BJ (cell line): Measurements from ENCODE around the gene MEMO1. TPM values are rescaled to one million over a fixed set of nuclear protein-coding genes. Genes with fewer than 3 reads are reported as not detected.
"Not testable (repeated sequence)": the region's sequence is repeated elsewhere in the genome, so short reads cannot be mapped to it uniquely, and the experiment has no call there.

ENCODE experiments used
- CTCF ChIA-PET: fragments of 350-600 bp; formaldehyde crosslinking; extraction: SDS; loops from one replicate; lab custom pipeline; 2021; ENCODE audit warnings: antibody characterized with exemption, inconsistent platforms; lab: Yijun Ruan, JAX
- POLR2A ChIA-PET: fragments of 300-600 bp; sonication (Branson Sonifier 250); formaldehyde crosslinking; extraction: SDS; loops from one replicate; lab custom pipeline; 2021; ENCODE audit warnings: antibody characterized with exemption; lab: Charles Lee
- DNase-seq: peaks from one replicate; pipeline ENCODE4 v3.0.0-alpha.2; 2011; ENCODE audit warnings: low read depth
- H3K27me3 ChIP-seq: 2 replicates; pipeline ENCODE4 v1.6.0; 2011; ENCODE audit warnings: low read length; ENCODE audit not compliant: control insufficient read depth, insufficient read depth
- H3K36me3 ChIP-seq: 2 replicates; pipeline ENCODE4 v1.5.1; 2011; ENCODE audit warnings: low read length; ENCODE audit not compliant: control insufficient read depth, insufficient read depth
- H3K4me3 ChIP-seq: 2 replicates; pipeline ENCODE4 v1.5.1; 2011; ENCODE audit warnings: low read depth, mild to moderate bottlenecking, control low read depth, low read length
- polyA plus RNA-seq: library from polyadenylated mRNA; depleted of rRNA; stranded (reverse); fragments of >200 nt; gene quantifications from 2 replicates; pipeline ENCODE4 v1.2.3, GENCODE V29; 2011
- TF ChIP-seq, protein P1 (sequence below): IDR thresholded peaks from 2 replicates; pipeline ENCODE4 v1.5.1; 2011; ENCODE audit warnings: low read depth, mild to moderate bottlenecking, control low read depth, inconsistent platforms, low read length, moderate library complexity; ENCODE audit not compliant: insufficient read depth

The MEMO1 gene
- polyA plus RNA-seq, 1 experiment: 42.0 TPM

DNA sequence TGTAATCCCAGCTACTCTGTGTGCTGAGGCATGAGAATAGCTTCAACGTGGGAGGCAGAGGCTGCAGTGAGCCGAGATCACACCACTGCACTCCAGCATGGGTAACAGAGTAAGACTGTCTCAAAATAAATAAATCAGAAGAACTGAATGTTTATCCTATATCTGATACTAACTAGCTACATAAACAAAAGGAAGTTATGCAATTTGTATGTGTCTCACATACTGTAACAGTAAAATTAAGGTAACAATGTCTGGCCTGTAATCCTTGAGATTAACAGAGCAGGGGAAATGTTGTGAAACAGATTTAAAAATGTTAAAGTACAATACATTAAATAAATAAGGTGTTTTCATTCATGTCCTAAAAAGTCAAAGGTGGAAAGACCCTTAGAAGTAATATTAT, 150.8 kb downstream of the MEMO1 start:
- no peaks in the 10 kb centered on the region for H3K27me3 ChIP-seq
- ChIA-PET POLR2A (no interaction called here), CTCF (no interaction called here)
- H3K4me3 ChIP-seq: no peak overlapping the region
- H3K36me3 ChIP-seq: no peaks in the 10 kb centered on the region
- TF ChIP-seq, protein P1, sequence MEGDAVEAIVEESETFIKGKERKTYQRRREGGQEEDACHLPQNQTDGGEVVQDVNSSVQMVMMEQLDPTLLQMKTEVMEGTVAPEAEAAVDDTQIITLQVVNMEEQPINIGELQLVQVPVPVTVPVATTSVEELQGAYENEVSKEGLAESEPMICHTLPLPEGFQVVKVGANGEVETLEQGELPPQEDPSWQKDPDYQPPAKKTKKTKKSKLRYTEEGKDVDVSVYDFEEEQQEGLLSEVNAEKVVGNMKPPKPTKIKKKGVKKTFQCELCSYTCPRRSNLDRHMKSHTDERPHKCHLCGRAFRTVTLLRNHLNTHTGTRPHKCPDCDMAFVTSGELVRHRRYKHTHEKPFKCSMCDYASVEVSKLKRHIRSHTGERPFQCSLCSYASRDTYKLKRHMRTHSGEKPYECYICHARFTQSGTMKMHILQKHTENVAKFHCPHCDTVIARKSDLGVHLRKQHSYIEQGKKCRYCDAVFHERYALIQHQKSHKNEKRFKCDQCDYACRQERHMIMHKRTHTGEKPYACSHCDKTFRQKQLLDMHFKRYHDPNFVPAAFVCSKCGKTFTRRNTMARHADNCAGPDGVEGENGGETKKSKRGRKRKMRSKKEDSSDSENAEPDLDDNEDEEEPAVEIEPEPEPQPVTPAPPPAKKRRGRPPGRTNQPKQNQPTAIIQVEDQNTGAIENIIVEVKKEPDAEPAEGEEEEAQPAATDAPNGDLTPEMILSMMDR: no peak
- DNase-seq: no peak

DNA sequence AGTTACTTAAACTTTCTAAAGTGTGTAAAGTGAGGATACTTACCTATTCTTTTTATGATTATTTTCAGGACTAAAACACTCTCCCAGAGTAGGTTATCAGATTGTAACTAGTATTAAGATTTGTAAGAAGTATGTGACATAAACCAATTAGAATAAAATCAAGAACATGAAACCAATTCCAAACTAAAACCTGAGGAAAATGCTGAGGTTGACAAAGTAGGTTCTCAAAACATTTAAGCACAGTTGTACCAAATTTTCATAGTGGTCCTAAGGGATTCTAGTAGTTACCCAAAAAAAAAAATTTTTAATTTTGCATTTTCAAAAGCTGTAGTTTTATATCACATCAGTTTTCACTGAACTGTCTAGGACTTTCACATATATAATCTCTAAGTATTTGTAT, 157.3 kb downstream of the MEMO1 start:
- no peaks in the 10 kb centered on the region for H3K36me3 ChIP-seq
- no peak overlapping the region for H3K4me3 ChIP-seq
- TF ChIP-seq, protein P1: no peak
- DNase-seq: no peak
- CTCF ChIA-PET: interaction anchor here (0.6 kb wide), 1 partner anchor 262 kb away, joined by 3 read pairs; no protein-coding TSS in a partner anchor
- POLR2A ChIA-PET: no interaction called here
- H3K27me3 ChIP-seq: no peaks in the 10 kb centered on the region

DNA sequence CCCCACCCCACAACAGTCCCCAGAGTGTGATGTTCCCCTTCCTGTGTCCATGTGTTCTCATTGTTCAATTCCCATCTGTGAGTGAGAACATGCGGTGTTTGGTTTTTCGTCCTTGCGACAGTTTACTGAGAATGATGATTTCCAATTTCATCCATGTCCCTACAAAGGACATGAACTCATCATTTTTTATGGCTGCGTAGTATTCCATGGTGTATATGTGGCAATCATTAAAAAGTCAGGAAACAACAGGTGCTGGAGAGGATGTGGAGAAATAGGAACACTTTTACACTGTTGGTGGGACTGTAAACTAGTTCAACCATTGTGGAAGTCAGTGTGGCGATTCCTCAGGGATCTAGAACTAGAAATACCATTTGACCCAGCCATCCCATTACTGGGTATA, 168.7 kb downstream of the MEMO1 start:
- DNase-seq, CTCF ChIA-PET, H3K27me3 ChIP-seq, H3K4me3 ChIP-seq, H3K36me3 ChIP-seq, POLR2A ChIA-PET: not testable (repeated sequence)

DNA sequence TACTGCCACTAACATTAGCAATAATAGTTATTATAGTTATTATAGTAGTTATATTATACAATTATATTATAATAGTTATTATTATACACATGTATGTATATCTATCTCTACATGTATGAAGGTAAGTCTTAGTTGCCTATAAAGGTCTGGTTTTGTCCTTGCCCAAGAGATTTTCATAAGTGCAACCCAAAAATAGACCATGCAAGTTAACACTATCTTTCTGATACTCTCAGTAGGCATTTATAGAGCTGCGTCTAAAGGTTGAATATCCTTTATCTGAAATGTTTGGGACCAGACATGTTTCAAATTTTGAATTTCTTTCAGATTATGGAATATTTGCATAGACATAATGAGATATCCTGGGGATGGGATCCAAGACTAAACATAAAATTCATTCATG, 175.4 kb downstream of the MEMO1 start:
- ChIA-PET CTCF (no interaction called here), POLR2A (no interaction called here)
- DNase-seq: no peak
- Histone ChIP-seq H3K4me3 (no peak overlapping the region), H3K27me3 (no peaks in the 10 kb centered on the region), H3K36me3 (no peaks in the 10 kb centered on the region)
- TF ChIP-seq, protein P1: no peak

DNA sequence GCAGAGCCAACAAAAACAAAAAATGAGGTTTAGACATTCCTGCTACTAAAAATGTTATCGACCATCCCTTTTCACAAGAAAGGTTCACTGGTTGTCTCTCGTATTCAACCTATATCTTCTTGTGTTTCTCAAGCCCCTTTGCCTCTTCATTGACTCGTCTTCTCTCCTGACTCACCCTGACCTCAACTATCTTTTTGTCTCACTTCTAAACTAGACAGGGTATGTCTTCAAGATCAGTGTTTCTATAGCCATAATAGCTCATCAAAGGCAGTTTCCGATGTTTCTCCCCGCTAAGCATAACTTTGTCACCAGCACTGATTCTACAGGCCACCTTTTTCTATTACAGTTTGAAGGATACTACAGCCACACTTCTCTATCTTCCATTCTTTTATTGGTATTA, 178.4 kb downstream of the MEMO1 start:
- POLR2A ChIA-PET: no interaction called here
- H3K27me3 ChIP-seq: no peaks in the 10 kb centered on the region
- no peaks in the 10 kb centered on the region for H3K36me3 ChIP-seq
- DNase-seq: no peak
- TF ChIP-seq, protein P1: no peak
- CTCF ChIA-PET: no interaction called here
- no peak overlapping the region for H3K4me3 ChIP-seq

DNA sequence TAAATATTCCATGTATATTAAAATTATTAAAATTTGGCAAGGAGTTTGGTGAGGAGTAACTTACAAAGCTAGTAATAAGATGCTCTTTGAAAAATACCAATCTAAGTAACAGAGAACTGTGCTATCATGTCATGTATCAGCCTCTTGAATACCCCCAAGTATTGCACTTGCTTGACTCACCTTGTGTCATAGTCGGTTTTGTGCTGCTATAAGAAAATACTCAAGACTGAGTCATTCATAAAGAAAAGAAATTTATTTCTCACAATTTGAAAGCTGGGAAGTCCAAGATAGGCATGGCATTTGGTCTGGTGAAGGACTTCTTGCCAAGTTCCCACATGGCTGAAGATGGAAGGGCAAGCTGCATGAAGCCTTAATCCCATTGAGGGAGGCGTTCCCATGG, 179.2 kb downstream of the MEMO1 start:
- POLR2A ChIA-PET: no interaction called here
- no peak overlapping the region for H3K4me3 ChIP-seq
- H3K36me3 ChIP-seq: no peaks in the 10 kb centered on the region
- CTCF ChIA-PET: no interaction called here
- TF ChIP-seq, protein P1: no peak
- DNase-seq: no peak
- H3K27me3 ChIP-seq: no peaks in the 10 kb centered on the region
